ENCODE measurements around the gene RALGAPA2.

Gene RALGAPA2

DNA sequence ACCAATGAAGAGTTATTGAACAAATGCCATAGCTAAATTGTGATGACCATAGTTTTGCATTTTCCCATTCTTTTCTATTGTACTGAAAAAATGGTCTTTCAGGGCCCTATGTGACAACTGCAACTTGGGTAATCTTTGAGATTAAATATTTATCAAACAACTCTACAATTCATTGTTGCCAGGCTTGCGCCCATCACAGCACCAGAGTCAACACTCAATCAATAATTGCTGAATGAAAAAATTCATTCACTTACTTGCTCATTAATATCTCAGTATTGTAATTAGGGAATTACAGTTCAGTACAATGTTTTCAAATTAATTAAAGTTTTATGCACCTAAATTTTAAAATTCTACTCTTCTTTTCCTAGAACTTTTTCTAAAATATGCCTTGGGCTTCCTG lies 7.7 kb upstream of the RALGAPA2 start:
- DNase-seq (ENCODE audit: low spot score), result no peak

DNA sequence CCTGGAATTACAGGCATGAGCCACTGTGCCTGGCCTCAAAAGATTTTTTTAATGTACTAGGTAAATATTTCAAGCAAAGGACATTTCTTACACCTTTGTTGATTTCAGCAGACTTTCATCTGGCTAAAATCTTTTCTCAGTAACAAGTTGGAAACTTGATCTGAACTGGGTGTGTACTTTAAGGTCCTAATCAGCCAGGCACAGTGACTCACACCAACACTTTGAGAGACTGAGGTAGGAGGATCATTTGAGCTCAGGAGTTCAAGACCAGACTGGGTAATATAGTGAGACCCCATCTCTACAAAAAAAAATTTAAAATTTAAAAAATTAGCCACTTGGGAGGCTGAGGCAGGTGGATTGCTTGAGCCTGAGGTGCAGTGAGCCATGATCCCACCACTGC lies 7.0 kb upstream of the RALGAPA2 start:
- no peak for DNase-seq (ENCODE audit: low spot score)

DNA sequence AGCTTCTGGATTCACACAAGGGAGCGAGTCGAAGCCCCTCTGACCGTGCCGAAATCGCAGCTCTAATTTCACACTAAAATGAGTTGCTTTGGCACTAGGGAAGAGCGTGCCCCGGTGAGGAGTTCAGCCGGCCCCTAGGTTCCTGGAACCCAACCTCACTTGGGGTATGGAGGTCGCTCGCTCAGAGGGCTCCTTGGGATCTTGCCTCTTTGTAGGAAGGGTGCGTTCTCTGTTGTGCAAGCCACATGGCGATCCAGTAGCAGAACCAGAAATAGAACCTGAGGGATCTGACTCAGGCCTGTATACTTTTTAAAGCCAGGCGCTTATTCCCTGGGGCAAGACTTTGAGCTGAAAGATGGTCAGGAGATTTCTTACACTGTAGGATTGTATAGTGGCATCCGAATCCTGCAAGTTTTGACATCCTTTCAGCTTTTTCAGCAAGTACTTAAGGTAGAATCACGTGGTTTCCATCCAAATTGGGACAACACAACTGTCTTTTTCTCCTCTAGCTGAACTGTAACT lies 861 bp upstream of the RALGAPA2 start:
- no peak for DNase-seq (ENCODE audit: low spot score)

DNA sequence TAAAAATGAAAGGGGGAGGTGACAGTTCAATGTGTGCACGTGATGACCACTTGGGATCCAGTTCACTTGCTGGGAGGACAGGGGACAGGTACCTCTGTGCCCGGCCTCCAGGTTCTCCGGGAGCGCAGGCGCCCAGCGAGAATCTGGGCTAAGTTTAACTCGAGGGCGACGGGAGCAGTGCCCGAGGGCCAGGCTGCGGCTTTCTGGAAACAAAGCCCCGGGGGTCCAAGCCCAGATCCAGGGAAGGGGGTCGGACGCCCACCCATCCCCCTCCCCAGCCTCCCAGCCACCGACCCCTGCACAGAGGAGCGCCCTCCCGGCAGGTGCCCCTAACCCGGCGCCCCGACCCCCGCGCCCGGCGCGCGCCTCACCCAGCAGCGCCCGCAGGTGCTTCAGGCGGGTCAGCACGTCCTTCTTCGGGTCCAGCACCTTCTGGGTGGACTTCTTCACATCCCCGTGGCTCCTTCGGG lies 405 bp downstream of the RALGAPA2 start:
- no peak for DNase-seq (ENCODE audit: low spot score)

DNA sequence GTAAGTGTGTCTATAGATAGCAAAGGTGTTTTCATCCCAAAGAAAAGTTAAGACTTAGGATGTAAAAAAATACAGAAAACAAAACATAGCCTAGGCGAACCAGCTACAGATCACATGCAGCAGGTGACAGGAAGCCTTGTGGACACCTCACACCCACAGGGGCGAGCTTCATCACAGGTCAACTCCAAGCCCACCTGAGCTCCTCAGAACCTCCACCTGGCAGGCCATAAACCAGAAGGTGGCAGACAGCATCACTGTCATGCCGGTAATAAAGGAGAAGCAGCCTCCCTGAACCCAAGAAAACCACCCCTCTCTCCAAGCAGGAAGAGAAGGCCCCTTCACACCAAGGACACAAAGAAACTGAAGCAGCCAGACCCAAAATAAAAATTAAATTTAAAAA lies 1.0 kb downstream of the RALGAPA2 start:
- DNase-seq (ENCODE audit: low spot score), result no peak

DNA sequence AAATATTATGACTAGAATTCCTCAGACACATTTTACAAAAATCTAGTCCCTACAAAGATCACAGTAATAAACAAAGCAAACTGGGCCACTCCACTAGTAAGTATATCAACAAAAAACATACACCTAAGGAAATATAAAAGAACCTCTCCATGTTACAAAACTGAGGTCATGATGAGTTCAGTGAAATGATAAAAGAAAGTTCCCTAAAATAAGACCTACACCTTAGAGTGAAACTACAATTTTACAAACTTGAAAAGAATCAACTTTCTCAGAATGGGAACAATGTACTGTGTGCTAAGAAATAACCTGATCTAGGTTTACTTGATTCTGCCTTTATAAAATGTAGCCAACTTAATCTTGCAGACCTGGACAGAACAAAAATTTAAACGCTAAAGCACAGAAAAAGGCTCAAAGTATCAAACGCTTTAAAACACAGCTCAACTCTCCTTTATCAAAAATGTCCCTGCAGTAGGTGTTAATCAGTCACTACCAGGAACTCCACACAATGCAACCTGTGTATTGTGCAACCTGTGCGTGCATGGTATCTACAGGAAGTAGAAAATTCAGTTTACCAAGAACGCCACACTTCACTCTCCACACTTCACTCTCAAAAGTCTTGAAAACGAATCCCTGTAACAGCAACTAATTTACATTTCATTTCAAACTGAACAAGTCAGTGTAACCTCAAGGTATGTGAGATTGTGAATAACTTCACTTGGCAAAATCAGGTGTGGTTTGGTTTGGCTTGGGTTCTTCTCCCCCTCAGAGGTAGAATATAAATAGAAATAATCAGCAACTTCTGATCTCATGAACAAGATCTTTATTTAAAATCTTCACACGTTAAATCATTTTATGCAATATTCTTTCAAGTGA lies 1.8 kb downstream of the RALGAPA2 start:
- DNase-seq (ENCODE audit: low spot score), result no peak

DNA sequence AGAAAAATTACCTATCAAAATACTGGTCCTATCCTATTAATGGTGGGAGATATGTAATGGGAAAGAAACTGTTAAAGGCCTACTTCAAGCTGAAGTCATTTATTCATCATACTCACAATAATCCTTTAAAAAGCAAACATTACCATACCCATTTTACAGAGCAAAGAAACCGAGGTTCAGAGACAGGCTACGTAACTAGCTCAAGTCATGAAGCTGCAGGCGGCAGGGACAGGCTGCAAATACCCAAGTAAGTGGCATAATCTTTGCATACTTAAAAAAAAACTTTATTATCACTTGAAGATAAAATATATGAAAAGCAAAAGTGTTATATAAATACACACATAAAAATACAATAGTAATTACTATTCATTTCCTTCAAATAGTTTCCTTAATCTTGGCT lies 2.6 kb downstream of the RALGAPA2 start:
- no peak for DNase-seq (ENCODE audit: low spot score)

DNA sequence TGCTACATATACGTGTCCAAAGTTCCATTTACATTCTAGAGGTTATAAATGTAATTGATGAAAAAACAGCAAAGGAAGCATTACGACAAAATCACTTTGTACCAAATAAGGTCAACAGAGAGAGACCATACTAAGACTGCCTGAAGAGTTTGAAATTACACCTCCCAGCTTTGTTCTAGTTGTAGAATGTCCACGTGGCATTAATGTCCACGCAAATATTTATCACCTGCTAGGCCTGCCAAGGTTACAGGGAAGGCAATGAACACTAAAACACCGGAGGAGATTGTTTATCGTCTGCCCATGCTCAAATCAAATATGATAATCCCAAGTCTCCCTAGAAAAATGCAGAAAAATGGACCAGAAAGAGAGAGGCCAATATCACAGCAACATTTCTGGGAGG lies 6.2 kb downstream of the RALGAPA2 start:
- no peak for DNase-seq (ENCODE audit: low spot score)

DNA sequence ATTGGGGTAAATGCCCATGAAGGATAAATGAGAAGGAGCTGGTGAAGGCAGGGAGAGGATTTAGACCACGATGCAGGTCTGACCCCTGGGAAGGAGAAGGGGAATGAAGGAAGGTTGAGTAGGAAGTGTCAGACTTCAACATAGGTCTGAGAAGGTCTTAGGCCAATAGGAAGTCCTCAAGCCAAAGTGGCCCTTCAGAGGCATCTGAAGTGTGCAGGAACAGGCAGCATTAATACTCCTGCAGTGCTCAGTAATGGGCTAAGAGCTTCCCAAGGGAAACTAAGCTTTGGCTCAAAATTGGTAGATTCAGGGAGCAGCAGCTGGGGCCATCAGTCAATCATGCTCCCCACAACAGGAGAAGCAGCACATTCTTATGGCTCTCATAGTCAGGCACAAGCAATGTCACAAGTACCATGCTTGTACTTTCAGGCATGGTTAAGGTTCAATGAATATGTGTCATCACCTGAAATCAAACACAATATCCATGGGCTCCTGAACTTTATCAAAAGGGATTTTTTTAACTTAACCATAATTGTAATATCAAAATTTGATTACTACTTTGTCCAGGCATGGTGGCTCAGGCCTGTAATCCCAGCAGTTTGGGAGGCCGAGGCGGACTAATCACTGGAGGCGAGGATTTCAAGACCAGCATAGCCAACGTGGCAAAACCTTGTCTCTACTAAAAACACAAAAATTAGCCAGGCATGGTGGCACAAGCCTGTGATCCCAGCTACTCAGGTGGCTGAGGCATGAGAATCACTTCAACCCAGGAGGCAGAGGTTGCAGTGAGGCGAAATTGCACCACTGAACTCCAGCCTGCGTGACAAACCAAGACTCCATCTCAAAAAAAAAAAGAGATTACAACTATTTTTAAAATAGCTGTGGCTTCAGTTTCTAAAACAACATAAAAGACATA lies 9.9 kb downstream of the RALGAPA2 start:
- DNase-seq (ENCODE audit: low spot score), result no peak

DNA sequence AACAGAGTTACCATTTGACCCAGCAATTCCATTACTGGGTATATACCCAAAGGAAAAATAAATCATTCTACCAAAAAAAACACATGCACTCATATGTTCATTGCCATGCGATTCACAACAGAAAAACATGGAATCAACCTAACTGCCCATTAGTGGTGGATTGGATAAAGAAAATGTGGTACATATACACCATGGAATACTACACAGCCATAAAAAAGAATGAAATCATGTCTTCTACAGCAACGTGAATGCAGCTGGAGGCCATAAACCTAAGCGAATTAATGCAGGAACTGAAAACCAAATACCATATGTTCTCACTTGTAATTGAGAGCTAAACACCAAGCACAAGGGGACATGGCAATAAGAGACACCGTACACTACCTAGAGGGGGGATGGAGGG lies 12.5 kb downstream of the RALGAPA2 start:
- DNase-seq (ENCODE audit: low spot score), result no peak

DNA sequence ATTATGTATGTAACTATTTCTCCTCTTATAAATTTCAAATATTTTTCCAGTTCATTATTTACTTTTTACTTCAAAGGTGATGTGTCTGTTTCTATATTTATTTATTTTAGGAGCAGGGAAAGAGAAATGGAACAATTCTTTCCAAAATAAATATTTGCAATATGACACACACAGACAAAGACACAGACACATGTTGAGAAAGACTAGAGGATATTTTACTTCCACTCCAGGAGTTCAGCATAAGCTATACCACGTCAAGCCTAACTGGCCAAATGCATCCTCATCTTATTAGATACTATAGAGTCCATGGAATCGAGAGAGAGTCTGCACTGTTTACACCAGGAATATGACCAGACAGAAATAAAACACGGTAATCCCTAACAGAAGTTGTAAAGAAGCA lies 13.3 kb downstream of the RALGAPA2 start:
- no peak for DNase-seq (ENCODE audit: low spot score)

DNA sequence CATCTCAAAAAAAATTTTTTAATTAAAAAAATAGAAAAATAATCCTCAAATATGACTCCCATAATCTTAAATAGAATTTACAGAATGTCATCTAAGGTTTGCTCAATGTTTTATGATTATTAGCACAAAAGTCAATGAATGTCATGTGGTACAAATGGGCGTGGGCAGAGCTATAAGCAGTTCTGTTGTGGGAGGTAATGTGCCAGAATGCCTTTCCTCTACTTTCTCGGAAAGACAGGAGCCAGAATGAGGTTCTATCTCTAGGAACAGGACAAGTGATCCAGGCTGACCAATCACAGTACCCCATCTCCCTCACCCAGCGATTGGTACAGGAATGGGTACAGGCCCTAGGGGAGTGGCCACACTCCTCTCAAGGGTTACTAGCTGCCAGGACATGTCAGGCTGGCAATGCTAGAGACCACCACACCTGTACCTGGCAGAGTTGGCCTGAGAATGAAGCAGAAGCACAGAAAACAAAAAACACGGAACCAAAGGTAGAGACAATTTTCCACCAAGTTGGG lies 15.1 kb downstream of the RALGAPA2 start:
- no peak for DNase-seq (ENCODE audit: low spot score)

DNA sequence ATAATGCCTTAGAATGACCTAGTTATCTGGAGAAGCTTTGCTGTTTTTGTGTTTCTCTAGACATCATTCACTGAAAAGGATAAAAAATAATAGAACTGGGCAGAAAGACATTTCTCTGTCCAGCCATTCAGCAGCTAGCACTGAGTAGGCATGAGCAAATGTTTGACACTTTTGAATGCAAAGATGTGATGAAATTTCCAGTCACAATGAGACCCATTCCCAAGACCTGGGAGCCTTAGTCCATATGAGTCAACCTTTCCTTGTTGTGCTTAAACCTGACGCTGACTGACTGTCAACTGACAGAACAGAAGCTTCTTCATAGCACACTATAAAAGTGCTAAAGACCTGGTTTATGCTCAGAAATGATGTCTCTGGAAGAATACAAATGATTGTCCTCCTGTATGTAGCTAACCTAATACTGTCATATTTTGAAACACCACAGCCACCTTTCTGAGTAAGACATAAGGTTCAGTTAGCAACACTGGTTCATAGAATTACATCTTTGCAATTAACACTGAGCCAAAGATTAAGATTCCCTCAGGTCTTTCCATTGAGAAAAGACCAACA lies 17.1 kb downstream of the RALGAPA2 start:
- no peak for DNase-seq (ENCODE audit: low spot score)

DNA sequence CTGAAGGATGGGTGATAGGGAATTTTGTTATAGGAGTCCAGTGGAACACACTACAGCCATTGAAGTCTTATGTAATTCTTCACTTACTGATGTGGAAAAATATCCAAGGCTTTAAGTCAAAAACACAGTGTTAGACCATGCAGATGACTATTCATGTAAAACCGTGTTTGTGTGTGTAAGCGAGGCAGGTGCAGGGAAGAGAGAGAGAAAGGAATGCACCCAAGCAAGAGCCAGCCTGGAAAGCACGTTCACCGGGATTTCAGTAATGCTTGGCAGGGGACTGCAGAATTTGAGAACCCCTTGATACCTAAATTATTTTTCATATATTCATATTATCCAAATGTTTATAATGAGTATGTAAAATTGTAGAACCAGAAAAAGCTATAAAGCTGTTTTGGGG lies 17.9 kb downstream of the RALGAPA2 start:
- DNase-seq (ENCODE audit: low spot score), result no peak

DNA sequence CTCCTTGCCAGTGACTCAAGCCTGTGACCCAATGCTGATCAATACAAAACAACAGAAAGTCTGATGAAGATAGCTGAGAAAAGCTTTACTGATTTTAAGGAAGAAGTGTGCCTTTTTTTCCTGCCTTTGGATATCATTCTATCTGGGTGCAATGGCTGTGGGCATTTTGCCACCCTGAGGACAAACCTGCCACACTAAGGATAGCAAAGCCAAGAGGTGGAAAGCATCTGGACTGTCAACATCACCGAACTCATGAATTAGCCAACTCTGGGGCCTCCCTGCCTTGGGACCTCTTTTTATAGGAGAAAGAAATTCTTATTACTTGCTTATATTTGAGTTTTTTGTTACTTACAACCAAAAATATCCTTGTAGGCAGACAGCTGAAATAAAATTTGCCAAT lies 19.9 kb downstream of the RALGAPA2 start:
- no peak for DNase-seq (ENCODE audit: low spot score)

DNA sequence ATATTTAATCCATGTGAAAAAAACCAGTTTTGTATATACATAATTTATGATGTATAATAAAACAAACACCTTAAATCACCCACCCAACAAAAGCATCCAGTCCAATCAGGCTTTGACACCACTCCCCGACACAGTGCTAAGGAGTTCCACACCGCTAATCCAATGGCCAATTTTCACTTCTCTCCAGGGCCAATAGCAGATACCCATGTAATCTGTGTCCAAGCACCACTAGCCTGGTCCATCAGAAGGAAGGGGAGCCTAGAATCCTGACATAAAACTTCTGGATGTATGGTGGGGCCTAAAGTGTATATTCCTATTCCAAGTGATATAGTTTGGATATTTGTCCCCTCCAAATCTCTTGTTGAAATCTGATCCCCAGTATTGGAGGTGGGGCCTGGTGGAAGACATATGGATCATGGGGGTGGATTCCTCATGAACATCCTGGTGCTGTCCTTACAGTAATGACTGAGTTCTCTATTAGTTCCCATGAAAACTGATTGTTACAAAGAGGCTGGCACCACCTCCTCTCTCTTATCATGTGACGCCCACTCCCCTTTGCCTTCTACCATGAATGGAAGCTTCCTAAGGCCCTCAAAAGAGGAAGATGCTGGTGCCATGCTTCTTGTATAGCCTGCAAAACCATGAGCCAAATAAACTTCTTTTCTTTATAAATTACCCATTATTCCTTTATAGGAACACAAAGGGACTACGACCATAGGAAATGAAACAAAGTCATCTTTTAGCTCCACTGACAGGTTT lies 20.8 kb downstream of the RALGAPA2 start:
- no peak for DNase-seq (ENCODE audit: low spot score)

DNA sequence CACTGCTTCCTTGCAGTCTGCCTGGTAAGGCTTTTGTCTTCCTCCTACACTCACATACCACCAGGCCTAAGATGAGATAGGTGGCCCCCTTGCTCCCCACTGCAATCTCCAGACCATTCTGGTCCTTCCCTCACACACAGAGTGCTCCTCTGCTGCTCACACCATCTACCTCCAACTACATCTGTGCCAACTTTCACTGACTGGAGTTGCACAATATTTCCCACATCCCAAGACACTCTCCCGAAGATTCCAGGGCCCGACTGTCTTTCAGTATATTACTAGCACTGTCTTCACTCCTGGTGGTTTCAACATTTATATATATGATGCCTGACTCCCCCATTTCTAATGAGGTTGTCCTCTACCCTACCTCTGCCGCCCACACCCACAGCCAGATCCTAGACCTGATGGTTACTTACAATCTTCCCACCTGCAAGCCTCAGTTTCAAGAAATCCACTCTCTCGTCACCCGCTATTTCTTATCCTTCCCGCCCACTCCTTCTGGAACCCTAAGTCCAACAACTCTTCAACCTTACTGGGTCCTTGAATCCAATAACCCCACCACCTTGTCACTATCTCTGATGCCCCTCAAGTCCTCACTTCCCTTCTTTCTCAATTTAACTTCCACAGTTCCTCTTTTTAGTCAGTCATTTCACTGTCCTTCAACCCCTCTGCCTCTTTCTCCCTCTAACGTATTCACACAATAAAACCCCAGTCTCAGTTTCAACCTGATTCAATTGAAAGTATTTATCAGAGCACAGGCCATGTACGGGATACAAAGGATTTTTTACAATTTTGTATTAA lies 21.6 kb downstream of the RALGAPA2 start:
- DNase-seq (ENCODE audit: low spot score), result no peak

DNA sequence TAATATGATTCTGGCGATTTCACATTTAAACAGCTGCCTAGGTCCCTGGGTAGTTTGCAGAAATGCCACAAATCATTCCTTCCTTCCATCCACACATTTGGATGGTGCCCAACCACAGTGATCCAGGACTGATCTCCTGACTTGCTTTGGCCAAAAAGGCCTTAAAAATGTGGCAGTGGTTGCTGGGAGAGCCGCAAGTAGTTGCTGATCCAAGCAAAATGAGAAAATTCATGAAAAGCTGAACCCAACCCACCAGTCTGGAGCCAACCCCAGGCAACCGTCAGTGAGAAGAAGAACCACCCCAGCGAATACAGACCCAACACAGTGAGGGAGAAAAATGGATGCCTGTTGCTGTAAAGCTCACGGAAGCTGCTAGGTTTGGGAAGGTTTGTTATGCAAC lies 25.1 kb downstream of the RALGAPA2 start:
- no peak for DNase-seq (ENCODE audit: low spot score)

DNA sequence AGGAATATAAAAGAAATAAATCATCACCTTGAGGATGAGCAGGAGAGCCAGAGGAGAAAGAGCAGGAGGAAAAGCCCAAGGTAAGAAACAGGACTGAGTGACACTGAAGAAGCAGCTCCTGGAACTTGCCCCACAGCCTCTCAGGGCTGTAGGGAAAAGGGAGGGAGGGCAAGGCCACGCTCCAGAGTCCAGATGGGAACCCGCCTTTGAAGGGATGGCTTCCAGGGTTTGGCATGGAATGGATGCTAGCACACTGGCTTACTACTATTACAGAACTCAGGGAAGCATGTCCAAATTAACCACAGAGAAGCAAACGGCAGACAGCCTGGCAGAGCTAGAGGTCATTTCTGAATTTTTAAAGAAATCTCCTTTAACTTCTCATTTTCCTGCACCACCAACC lies 26.8 kb downstream of the RALGAPA2 start:
- DNase-seq (ENCODE audit: low spot score), result no peak

DNA sequence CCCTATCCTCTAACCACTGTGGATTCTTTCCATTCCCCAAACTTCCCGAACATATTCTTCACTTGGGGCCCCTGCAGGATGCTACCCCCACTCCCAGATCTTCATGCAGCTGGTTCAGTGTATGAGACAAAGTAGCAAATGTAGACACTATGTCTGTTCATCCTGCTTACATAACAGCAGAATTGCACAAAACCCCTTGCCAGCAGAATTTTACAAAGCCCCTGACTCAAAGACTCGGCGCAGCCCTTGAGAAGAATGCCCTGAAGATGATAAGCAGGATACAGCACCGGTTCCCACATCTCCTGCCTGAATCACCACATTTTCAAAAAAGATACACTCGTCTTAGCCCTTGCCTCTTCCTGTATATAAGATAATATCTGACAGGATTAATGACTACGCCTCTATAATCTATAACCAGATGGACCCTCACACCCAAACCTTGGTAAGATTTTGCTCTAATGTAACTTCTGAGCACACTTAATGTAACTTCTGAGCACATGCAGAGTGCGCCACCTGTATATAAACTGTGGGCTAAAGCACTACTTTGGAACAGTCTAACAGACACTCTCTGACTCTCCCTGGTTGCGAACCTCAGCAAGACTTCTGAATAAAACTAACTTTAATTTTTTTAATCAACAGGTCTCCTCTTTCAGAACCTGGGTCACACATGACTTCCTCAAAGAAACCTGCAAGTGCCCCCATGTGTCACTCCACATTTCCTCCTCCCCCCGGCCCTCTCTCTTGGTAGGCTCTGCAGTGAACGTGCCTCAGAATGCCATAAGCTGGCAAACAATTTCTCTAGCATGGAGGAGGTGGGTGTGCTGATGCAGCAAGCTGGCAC lies 28.7 kb downstream of the RALGAPA2 start:
- no peak for DNase-seq (ENCODE audit: low spot score)
